NCI-H226 (cell line): ENCODE measurements around the gene GPA33.

Experiments
- DNase-seq: peaks from one replicate; pipeline ENCODE4 v3.0.0-alpha.2; 2015

Gene GPA33

DNA sequence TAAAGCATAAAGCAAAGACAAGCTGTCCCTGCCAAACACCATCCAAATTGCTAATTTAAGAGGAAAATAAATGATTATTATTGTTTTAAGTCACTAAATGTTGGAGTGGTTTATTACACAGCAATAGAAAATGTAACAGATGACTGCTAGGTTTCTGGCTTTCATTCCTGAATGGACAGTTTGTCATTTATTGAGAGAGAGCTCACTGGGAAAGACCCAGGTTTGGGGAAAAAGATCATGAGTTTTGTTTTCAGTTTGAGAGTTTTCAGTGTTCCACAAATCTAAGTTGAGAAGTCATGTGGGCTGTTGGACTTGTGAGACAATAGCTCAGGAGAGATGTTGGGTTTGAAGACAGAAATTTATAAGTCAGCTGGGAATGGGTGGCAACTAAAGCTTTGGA is 5.4 kb downstream of the GPA33 start:
- DNase-seq, result no peak

DNA sequence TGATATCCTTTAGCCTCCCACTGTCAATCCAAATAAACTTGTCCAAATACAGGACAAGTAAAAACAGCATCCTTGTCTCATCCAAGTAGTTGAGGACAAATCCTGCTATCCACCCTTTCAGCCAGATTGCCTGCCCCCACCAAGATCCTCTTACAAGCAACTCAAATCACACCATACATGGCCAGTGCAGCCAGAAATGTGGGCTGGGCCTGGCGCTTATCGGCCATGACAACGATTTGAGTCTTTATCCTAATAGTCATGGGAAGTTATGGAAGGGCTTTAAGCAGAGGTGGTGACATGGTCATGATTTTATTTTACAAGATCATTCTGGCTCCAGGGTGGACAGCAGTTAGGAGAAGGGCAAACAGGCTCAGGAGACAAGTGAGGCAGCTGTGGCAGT is 6.3 kb downstream of the GPA33 start:
- DNase-seq, result no peak

DNA sequence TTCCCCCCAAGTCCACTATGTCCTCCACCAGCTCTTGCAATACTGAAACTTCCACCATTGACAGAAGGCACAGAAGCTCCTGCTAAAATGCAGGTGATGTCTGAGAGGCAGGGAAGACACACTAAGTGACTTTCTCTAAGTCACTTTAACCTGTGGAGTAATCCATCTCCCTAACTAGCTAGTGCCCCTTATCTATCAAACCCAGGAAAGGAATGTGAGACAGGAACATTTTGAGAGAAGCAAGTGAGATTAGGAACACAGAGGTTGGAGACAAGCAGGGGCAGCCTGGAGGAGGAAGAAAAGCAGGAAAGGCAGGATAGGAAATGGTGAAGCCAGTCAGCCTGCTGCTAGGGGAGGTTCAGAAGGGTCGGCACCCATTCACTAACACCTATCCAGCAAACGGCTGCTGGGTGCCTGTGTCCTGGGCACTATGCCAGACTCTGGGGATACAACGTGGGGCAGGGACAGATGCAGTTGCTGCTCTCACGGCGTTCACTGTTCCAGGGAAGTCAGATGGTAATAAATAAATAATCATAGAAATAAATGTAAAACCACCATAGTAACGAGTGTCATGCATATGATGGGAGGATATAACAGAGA is 7.0 kb downstream of the GPA33 start:
- no peak for DNase-seq

- no peak for DNase-seq
Measured at GRCh38 chr1:167082511-167083027, 7.6 kb downstream of the GPA33 start.

GRCh38 chr1:167081594-167082156 is 8.5 kb downstream of the GPA33 start:
- DNase-seq, result no peak

DNA sequence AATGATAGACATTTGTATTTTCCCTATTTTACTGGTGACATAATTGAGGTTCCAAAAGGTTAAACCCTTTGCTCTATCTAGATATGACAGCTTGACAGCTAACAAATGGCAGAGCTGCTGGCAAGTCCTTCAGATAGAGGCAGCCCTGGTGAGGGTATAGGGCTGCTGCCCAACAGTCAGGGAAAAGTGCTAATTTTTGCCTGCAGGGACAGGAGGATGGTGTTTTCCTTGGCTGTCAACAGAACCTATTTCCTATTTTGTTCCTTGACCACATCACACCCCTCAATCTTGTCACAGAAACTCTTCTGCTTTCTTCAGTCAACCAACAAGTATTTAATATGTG is 12.3 kb downstream of the GPA33 start:
- no peak for DNase-seq

DNA sequence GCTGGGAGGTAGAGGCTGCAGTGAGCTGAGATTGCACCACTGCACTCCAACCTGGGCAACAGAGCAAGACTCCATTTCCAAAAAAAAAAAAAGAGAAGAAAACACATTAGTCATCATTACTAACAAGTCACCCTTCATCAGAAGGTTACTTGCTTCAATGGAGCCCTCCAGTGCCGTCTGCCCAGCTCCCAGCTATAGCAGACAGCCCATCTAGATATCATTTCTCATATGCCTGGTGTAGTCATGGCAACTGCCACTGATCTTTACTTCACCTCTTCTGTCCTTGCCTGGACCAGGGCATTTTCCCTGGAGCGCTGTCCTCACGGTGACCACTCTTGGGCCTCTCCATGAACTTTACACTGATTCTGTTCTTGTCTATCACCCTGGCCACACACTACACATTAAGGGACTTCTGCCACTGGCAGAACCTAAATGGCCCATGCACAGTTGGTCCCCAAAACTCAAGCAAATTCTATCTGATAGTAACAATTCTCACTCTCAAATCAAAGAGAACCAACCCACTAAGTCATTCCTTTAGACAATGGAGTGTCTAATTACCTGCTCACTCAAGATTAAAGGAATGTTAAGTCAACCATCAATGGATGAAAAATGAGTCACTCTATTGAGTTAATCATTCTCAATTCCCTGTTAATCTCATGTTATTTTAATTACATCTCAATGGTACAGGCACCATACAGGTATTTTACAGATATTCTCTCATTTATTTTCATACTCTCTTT is 12.9 kb downstream of the GPA33 start:
- DNase-seq, result no peak

DNA sequence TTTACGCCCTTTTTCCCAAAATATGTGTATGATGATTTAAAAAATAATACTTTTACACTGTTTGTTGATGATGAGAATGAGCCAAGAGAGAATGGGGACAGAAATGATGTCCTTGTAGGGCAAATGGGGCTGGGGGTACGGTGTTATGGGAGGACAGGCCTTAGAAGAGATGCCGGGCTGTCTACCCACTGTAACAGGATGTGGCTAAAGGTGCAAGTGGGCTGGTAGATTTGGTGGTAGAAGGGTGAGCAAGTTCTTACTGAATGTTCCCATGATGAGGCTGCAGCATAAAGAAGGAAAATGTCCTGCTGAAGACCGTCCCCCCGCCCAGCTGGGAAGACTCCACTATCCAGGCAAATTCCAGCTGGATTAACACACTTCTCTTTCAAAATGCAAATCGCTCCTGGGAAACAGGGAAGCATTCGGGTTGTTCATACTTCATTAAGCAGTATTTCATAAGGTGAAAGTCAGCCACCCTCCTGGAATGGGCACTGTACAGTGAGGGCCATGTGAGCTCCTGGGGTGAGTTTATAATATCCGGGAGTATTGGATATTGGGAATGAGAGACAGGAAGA is 14.0 kb downstream of the GPA33 start:
- no peak for DNase-seq

DNA sequence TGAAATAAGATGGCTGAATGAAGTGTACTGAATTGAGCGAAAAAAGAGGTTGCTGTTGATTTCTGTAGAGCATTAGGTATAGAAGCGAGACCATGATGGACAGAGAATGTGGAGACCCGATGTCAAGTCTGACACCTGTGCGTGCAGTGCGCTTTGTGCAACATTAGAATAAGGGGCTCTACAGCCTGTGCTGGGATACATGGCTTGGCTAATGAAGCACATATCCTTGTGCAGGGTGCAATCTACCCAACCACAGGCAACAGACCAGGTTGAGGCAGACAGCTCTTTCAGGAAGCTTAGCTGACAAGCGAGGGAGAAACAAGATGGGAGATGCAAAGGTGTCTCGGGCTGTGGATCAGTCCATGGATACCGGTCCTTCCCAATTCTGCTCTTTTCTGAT is 18.9 kb downstream of the GPA33 start:
- DNase-seq, result no peak

DNA sequence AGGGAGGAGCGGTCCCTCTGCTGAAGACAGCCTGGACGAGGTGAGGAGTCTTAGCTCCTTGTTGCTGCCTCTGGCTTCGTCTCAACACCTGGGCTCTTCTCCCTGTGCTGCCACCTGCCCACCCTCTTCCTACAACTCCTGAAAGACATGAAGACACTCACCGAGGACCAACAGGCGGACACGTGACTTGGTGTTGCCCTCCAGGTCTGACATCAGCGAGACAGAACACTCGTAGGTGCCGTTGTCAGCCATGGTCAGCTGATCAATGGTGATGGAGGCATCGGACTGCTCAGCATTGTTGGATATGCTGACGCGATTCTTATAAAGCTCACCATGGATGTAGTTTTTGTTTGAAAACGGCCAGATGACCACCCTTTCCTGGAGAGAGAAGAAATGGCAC is 21.4 kb downstream of the GPA33 start:
- DNase-seq, result no peak

DNA sequence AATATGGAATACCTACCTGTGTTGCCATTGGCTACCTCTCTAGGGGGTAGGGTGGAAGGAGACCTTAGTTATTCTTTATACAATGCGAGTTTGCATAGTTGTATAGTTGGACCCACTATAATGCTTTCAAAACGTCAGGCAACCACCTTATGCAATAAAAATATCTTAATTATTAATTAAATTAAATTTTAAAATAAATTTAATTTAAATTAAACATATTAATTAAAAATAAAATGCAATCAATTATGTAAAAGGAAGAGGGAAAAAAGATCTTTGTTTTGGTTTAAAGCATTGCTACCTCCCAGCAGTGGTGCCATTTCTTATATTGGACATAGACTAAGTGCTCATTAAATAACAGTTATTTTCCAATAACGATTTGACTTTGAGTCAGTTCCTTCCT is 22.3 kb downstream of the GPA33 start:
- DNase-seq, result no peak

GRCh38 chr1:167066333-167067122 is 23.6 kb downstream of the GPA33 start:
- peak; percentile 23 for DNase-seq

DNA sequence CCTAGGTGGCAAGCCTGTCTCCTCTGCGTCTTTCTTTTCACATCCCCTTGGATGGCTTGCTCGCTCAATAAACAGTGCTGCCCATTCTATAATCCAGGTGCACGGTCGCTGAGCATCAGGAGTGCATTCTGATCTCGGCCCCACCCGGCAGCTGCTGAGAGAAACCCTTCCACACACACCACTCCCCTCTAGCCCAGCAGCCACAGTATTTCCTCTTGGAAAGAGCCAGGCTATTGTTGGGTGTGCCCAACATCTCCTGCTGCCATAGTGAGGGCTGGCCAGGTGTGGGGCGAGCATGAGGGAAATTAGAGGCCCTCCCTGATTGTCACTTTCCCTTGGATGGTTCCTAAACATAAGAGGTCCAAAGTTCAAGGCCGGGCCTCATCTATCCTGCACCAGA is 24.7 kb downstream of the GPA33 start:
- no peak for DNase-seq

GRCh38 chr1:167064621-167065020 is 25.6 kb downstream of the GPA33 start:
- no peak for DNase-seq

GRCh38 chr1:167061073-167061464 is 29.1 kb downstream of the GPA33 start:
- DNase-seq, result no peak

- peak; percentile 8 for DNase-seq
Measured at GRCh38 chr1:167060141-167061072, 29.8 kb downstream of the GPA33 start.

DNA sequence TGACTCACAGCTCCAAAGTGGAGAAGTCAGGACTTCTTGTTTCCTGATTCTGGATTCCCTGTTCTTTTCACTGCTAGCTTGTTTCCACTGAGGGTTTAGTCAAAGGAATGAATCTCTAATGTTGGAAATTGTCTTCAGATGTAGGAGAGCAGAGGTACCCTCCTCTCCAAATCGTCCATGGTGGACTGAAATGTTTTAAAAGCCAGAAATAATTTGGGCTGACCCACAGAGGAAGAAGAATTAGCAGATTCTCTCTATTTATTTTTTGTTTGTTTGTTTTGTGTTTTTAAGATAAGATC is 30.4 kb downstream of the GPA33 start:
- DNase-seq, result no peak

DNA sequence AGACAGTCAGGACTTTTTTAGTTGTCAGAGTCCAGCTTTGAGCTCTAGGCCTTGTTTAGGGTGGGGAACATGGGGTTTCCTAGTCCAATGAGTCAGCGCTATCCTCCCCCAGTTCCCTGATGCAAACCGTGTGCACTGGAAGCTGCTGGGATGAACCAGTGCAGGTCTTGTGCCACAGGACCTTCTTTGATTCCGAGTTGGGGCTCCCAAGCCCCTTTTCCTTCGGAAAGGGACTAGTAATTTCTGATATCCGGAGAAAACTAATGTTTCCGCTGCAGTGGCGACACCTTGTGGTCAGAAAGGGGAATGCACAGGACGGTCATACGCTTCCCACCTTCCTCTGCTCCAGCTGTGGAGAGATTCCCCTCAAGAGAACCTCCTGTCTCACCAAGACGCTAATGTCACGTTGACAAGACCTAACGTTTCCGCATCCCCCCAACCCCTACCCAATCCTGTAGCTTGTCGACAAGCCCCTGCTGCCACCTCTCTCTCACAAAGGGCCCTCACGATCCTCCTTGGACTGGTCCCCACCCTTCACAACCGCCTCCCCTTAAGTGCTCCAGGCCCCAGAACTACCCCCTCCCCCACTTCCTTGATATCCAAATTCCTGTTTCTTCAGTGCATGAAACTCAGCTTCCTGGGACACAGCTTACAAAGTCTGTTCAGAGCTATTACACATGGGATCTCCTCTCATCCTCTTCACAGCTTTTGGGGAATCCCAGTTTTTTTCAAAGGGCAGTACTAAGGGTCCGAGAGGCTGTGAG is 30.9 kb downstream of the GPA33 start:
- DNase-seq, result peak; percentile 42

DNA sequence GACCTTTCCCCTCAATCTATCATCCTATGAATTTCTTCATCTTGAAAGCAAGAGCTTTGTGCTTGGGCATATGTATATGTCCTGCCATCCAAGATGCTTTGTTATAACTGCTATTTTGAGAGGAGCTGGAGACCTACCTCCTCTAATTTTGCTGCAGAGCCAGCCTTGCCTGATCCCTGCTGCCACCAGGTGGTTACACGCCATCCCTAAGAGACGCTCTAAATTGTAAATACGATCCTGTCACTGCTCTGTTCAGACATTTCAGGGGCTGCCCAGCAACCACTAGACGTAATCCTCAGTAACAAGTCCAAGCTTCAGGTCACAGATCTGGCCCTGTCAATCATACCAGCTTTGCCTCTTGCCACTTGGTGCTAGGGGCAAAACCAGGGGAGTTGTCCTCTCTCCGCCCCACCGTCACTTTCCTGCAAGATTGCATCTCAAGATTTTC is 32.9 kb downstream of the GPA33 start:
- peak; percentile 10 for DNase-seq

DNA sequence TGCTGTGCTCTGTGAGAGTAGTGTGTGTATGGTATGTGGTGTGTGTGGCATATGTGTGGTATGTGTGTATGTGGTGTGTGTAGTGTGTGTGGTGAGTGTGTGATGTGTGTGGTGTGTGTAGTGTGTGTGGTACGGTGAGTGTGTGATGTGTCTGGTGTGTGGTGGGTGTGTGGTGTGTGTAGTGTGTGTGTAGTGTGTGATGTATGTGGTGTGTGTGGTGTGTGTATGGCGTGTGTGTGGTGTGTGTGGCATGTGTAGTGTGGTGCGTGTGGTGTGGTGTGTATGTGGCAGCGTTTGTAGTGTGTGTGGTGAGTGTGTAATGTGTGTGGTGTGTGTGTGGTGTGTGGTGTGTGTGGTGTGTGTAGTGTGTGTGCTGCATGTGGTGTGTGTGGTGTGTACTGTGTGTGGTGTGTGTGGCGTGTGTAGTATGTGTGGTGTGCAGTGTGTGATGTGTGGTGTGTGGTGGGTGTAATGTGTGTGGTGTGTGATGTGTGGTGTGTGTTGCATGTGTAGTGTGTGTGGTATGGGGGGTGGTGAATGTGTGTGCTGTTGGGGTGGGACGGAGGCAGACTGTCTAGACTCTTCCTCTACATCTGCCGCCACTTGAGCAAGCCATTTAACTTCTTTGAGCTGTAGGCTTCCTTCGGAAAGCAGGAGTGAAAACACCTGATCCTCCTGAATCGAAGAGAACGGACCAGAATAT is 33.5 kb downstream of the GPA33 start:
- DNase-seq, result no peak
